ENCODE results near the gene DNAJB11.
"Not testable (repeated sequence)": the region's sequence is repeated elsewhere in the genome, so short reads cannot be mapped to it uniquely, and the experiment has no call there.

DNAJB11 gene

DNA sequence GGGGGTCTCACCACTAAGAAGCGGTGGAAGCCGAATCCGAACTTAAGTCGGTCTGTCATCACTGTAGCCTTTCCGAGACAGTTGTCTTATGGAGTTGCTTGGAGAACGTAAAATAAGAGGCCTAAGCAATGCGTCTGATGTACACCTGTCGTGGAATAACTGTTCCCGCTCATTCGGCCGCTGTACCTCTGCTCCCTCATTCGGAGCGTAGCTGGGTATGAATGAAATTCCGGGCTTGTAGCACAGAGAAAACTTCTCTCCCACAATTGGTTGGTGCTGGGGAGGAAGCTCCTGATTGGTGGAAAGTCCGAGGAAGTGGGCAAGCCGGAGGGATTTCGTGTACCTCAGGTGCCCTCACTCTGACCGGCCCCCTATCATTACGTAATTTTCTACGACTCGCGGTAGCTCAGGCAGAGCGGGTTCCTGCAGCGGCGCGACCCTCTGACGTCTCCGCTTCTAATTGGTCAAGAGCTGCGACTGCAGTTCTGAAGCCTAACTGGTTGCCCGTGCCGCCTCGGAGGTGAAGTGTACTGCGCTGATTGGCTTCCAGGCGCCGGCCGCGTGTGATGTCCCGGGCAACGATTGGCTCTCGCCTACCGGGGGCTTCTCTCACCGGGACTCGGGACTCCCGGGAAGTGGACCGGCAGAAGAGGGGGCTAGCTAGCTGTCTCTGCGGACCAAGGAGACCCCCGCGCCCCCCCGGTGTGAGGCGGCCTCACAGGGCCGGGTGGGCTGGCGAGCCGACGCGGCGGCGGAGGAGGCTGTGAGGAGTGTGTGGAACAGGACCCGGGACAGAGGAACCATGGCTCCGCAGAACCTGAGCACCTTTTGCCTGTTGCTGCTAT, at the start of gene DNAJB11:
DNAJB11 (plus strand) TSS at position 625 of the 845 bp plus-strand sequence; CDS start at position 803, 178 bp downstream.
- peak; percentile 98 for DNase-seq (ENCODE audit: low read depth)

DNA sequence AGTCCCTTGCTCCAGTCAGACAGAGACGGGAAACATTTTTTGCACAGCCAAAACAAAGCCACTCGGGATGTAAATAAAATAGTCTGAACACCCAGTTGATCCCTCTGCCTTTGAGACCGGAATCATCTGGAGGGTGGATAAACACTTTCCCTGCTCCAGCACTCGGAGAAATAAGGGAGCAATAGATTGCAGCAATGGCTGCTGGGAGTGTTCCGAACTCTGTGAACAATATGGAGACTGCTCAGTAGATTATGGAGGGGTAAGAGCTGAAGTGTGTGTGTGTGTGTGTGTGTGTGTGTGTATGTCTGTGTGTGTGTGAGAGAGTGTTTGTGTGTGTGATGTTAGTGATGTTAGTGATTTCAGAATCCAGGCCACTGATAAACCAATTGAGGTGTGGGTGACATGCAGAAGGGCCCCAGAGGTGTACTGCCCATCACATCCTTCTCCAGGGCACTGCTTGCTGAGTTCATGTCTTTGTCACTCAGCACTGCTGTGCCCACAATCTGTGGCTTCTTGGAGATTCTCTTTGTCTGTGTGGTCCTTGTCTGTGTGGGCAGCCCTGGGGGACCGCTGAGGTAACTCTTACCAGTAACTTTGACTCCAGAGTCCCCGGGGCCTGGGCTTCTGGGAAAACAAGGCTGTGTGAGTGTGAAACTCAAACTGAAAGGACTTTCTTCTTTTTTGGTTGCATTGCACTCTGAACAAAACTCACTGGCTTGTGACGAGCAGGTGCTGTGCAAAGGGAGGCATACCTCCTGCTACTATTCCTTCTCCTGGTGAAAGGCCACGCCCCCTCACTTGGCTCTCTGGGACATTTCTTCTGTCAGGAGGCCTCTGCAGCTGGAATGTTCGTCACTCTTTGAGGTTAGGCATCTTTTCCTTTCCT, 49.3 kb upstream of the DNAJB11 start:
- no peak for DNase-seq (ENCODE audit: low read depth)

DNA sequence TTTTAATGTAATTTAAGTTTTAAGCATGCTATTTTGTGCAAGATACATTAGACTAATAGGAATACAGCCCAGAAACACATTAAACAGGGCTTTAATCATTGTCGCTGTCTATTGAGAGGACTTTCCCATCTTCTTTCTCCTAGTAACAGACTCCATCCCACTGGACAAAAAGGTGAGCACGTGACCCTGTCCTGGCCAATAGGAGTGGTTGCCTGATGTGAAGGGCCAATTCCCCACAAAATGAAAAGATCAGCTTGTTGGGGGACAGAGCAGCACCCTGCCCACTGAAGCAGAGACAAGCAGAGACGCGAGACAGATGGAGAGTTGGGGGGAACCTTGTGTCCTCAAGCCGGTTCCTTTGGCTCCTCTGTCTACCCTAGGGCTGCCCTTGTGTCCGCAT, 47.5 kb upstream of the DNAJB11 start:
- no peak for DNase-seq (ENCODE audit: low read depth)

GRCh38 chr3:186523434-186523833, 47.1 kb upstream of the DNAJB11 start:
- no peak for DNase-seq (ENCODE audit: low read depth)

- DNase-seq (ENCODE audit: low read depth), result no peak
Measured at GRCh38 chr3:186524616-186525015, 45.9 kb upstream of the DNAJB11 start.

DNA sequence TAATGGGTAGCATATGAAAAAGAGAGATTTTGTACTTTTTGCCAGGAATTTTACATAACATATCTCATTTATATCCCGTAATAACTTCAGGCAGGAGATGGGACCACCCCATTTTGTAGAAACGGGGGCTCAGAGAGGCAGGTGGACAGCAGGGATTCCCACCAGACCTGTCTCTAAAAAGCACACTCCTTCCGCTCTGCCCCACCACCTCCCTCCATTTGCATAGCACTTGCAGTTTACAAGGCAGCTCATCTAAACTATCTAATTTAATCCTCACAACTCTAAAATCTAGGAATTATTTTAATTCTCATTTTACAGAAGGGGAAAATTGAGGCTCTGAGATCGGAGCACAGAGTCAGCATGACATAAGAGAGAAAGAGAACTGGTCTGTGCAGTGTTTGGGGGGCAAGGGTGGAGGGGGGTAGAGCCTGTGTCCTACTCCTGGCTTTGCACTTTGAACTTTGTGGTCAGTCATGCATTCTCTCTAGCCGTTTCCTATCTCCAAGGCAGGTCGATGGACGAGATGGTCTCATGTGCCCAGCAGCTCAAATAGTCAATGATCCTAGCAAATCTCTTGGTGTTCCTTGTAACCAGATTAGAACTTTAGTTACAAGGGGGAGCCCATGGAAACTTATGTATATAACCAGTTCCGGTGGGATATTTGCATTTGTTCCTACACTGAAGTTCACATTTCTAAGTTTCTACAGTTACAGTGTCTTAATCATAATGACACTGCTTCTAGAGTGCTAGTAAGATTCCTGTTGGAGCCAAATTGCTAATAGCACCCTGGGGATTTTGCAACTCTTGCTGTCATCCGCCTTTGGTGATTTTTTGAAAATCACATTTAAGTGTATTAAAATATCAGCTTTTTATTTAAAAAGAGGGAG, 44.9 kb upstream of the DNAJB11 start:
- DNase-seq (ENCODE audit: low read depth), result no peak

GRCh38 chr3:186526256-186526606, 44.3 kb upstream of the DNAJB11 start:
- no peak for DNase-seq (ENCODE audit: low read depth)

GRCh38 chr3:186529201-186529999, 41.1 kb upstream of the DNAJB11 start:
- DNase-seq (ENCODE audit: low read depth), result no peak

DNA sequence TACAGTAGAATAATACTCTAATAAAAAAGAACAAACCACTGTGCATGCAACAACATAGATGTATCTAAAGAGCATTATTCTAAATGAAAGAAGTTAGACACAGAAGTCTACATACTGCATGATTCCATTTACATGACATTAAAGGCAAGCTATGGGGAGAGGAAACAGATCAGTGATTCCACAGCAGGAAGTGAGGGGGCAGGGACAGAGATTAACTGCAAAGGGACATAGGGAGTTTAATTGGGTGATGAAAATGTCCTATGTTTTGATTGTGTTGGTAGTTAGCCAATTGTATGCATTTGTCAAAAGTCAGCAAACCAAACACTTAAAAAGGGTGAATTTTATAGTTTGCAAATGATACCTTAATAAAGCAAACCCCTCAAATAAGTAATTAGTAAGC, 40.1 kb upstream of the DNAJB11 start:
- no peak for DNase-seq (ENCODE audit: low read depth)

- not testable (repeated sequence) for DNase-seq (ENCODE audit: low read depth)
Measured at GRCh38 chr3:186531694-186532093, 38.8 kb upstream of the DNAJB11 start.

GRCh38 chr3:186532598-186533072, 37.9 kb upstream of the DNAJB11 start:
- DNase-seq (ENCODE audit: low read depth), result no peak

DNA sequence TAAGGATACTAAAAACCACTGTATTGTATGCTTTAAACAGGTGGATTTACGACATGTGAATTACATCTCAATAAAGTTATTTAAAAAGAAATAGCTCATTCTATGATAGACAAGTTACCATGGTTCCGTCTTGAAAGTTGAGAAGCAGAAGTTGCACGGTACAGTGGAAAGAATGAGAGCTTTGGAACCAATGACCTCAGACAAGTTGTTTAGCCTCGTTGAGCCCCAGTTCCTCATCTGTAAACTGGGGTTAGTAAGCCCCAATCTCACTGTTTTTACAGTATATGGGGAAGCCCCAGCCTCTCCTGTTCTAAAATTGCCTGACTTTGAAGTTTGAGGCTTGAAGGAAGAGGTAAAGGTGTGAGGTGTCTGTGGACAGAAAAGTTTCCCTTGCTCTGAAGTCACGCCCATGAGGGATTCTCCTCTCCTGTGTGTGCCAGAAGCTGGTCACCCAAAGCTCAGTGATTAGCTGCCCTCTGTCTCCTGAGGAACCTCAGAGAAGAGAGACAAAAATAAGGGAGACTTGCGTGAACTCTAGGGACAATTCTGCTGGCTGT, 36.3 kb upstream of the DNAJB11 start:
- peak; percentile 53 for DNase-seq (ENCODE audit: low read depth)

- no peak for DNase-seq (ENCODE audit: low read depth)
Measured at GRCh38 chr3:186536883-186537844, 33.4 kb upstream of the DNAJB11 start.

GRCh38 chr3:186538779-186539178, 31.7 kb upstream of the DNAJB11 start:
- DNase-seq (ENCODE audit: low read depth), result no peak

DNA sequence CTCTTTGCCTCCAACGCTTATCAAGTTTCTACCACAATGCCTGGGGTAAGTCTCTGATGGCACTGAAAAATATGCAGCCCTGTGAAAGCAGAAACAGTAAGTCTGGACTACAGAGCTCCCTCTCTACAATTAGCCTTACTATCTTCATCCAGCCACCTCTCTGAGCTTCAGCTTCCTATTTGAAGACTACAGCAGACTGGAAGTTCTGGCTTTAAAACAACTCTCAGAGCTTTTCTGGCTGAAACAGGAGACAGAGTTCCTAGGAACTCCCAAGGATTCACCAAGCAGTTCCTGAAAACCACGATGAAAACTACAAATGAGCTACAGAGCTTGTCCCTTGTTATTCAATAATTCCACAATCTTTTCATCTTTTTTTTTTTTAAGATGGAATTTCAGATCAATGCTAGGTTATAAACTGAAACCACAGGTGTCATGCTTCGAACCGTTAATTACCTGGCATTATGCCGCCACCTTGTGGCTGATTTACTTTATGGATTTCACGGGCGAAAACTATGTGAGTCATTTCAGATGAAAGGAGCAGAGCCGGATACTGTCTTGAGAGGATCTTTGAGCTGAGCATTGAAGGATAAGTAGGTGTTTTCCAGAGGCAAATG, 30.2 kb upstream of the DNAJB11 start:
- DNase-seq (ENCODE audit: low read depth), result peak; percentile 81

DNA sequence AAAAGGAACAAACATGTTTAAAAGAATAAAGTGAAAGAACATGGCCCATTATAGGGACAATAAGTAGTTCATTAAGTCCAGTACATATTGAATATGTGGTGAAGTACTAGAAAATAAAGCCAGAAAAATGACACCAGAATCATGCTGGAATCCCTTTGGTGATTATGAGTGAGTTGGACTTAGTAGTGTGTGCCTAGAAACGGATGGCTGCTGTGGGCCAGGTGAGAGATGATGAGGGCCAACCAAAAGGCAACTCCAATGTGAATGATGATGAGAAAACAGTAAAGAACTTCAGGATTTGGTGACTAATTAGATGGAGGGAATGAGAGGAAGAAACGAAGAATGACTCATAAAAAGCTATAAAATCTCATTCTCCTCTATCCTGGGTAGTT, 29.7 kb upstream of the DNAJB11 start:
- DNase-seq (ENCODE audit: low read depth), result no peak

- no peak for DNase-seq (ENCODE audit: low read depth)
Measured at GRCh38 chr3:186544281-186544680, 26.2 kb upstream of the DNAJB11 start, which contains the start of gene CRYGS. TSS of gene CRYGS (minus strand) at chr3:186544380. CDS start at chr3:186544326, 54 bp downstream.

DNA sequence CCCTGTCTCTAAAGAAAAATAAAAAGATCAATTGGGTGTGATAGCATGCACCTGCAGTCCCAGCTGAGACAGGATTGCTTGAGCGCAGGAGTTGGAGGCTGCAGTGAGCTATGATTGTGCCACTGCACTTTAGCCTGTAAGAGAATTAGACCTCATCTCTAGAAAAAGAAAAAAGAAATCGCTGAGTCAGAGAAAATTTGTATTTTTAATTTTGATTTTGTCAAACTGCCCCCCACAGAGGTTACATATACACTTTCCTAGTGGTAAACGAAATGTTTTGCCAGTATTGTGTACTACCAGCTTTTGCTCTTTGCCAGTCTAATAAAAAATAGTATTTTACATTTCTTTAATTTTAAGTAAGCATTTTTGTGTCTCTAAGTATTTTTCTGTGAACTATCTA, 21.0 kb upstream of the DNAJB11 start:
- DNase-seq (ENCODE audit: low read depth), result no peak

- DNase-seq (ENCODE audit: low read depth), result no peak
Measured at GRCh38 chr3:186551387-186551786, 19.1 kb upstream of the DNAJB11 start.

Measured in activated T-cell treated with anti-CD3 and anti-CD28 coated beads for 24 hours (primary cell).